Mesenchymal stem cell (in vitro differentiated cells and primary cell): ENCODE results near the gene PJA2.
A peak's percentile ranks its signal among the peaks of the same experiment; 100 is the strongest.

Experiments used
- DNase-seq: peaks from one replicate; pipeline ENCODE4 v3.0.0-alpha.2; 2013
- H2AFZ ChIP-seq: one replicate; pipeline ENCODE4 v1.6.1; 2013; ENCODE audit warnings: low read depth, mild to moderate bottlenecking, control low read depth, inconsistent platforms, low read length, moderate library complexity
- H2AK5ac ChIP-seq: 2 replicates; pipeline ENCODE4 v1.6.1; 2013; ENCODE audit warnings: low read length, moderate library complexity, mild to moderate bottlenecking, inconsistent platforms; ENCODE audit not compliant: severe bottlenecking
- H2BK120ac ChIP-seq: one replicate; pipeline ENCODE4 v1.6.1; 2013; ENCODE audit warnings: low read depth, mild to moderate bottlenecking, inconsistent platforms, low read length, moderate library complexity
- H2BK12ac ChIP-seq, 2 experiments: one replicate each; pipeline ENCODE4 v1.6.1; 2013; ENCODE audit warnings: inconsistent platforms in 2 of 2, low read length in 2 of 2, mild to moderate bottlenecking in 2 of 2, moderate library complexity in 2 of 2, control low read depth in 1 of 2
- H2BK15ac ChIP-seq: one replicate; pipeline ENCODE4 v1.6.1; 2013; ENCODE audit warnings: mild to moderate bottlenecking, low read depth, inconsistent platforms; ENCODE audit not compliant: poor library complexity, severe bottlenecking
- H2BK5ac ChIP-seq: 2 replicates; pipeline ENCODE4 v1.6.1; 2013; ENCODE audit warnings: low read depth, mild to moderate bottlenecking, low read length, control low read depth, inconsistent platforms; ENCODE audit not compliant: poor library complexity, severe bottlenecking
- H3K14ac ChIP-seq, 2 experiments: one replicate each; pipeline ENCODE4 v1.6.1; 2013; ENCODE audit warnings: inconsistent platforms in 2 of 2, low read length in 2 of 2, control low read depth in 1 of 2, mild to moderate bottlenecking in 1 of 2, moderate library complexity in 1 of 2
- H3K18ac ChIP-seq, 2 experiments: one replicate each; pipeline ENCODE4 v1.6.1; 2013; ENCODE audit warnings: inconsistent platforms in 2 of 2, low read length in 2 of 2, control low read depth in 1 of 2, low read depth in 1 of 2, mild to moderate bottlenecking in 1 of 2
- H3K23ac ChIP-seq, 2 experiments: one replicate each; pipeline ENCODE4 v1.6.1; 2013; ENCODE audit warnings: inconsistent platforms in 2 of 2, low read length in 2 of 2, mild to moderate bottlenecking in 2 of 2, moderate library complexity in 2 of 2, control low read depth in 1 of 2
- H3K27ac ChIP-seq: 2 replicates; pipeline ENCODE4 v1.5.1; 2013; ENCODE audit warnings: mild to moderate bottlenecking, moderate library complexity, low read length, control low read depth, inconsistent platforms; ENCODE audit not compliant: poor library complexity, severe bottlenecking
- H3K27me3 ChIP-seq, 2 experiments: 2 replicates each; pipeline versions ENCODE4 v1.6.1 to v1.7.0; 2013; ENCODE audit warnings: low read length in 2 of 2, mild to moderate bottlenecking in 2 of 2, moderate library complexity in 2 of 2, control low read depth in 1 of 2, inconsistent platforms in 1 of 2; ENCODE audit not compliant: control insufficient read depth in 1 of 2, insufficient read depth in 1 of 2
- H3K36me3 ChIP-seq, 2 experiments: 2 replicates each; pipeline versions ENCODE4 v1.6.1 to v1.7.0; 2013; ENCODE audit warnings: low read length in 2 of 2, control low read depth in 1 of 2, inconsistent platforms in 1 of 2, low read depth in 1 of 2, mild to moderate bottlenecking in 1 of 2; ENCODE audit not compliant: insufficient read depth in 2 of 2, control insufficient read depth in 1 of 2
- H3K4ac ChIP-seq, 2 experiments: one replicate each; pipeline ENCODE4 v1.6.1; 2013; ENCODE audit warnings: inconsistent platforms in 2 of 2, low read length in 2 of 2, mild to moderate bottlenecking in 2 of 2, moderate library complexity in 2 of 2, control low read depth in 1 of 2, low read depth in 1 of 2
- H3K4me1 ChIP-seq: 2 replicates; pipeline ENCODE4 v1.6.1; 2013; ENCODE audit warnings: low read depth, low read length, control low read depth; ENCODE audit not compliant: control insufficient read depth, insufficient read depth
- H3K4me2 ChIP-seq: 2 replicates; pipeline ENCODE4 v1.6.1; 2013; ENCODE audit warnings: low read length, mild to moderate bottlenecking, inconsistent platforms; ENCODE audit not compliant: poor library complexity, severe bottlenecking
- H3K4me3 ChIP-seq, 2 experiments: 2 replicates each; pipeline versions ENCODE4 v1.5.1 to v1.7.0; 2013; ENCODE audit warnings: low read length in 2 of 2, mild to moderate bottlenecking in 2 of 2, control low read depth in 1 of 2, low read depth in 1 of 2; ENCODE audit not compliant: insufficient read depth in 1 of 2
- H3K79me1 ChIP-seq: replicated peaks from 2 replicates; pipeline ENCODE4 v1.6.1; 2013; ENCODE audit warnings: mild to moderate bottlenecking, control low read depth, low read length, inconsistent platforms; ENCODE audit not compliant: poor library complexity, severe bottlenecking
- H3K9ac ChIP-seq: 2 replicates; pipeline ENCODE4 v1.7.0; 2013; ENCODE audit warnings: mild to moderate bottlenecking, low read length, moderate library complexity
- H3K9me3 ChIP-seq: 2 replicates; pipeline ENCODE4 v1.7.0; 2013; ENCODE audit warnings: mild to moderate bottlenecking, low read length; ENCODE audit not compliant: control insufficient read depth
- H4K8ac ChIP-seq: one replicate; pipeline ENCODE4 v1.6.1; 2013; ENCODE audit warnings: inconsistent platforms, mild to moderate bottlenecking, low read length, moderate library complexity
- H4K91ac ChIP-seq: one replicate; pipeline ENCODE4 v1.6.1; 2013; ENCODE audit warnings: mild to moderate bottlenecking, low read length, inconsistent platforms
- WGBS: methylation state at CpG from one replicate; pipeline ENCODE4 v1.1.7; 2013; ENCODE audit warnings: mixed read lengths; 5-methylcytosine and 5-hydroxymethylcytosine counted together

Gene PJA2

GRCh38 chr5:109374625-109375024 lies 35.1 kb downstream of the PJA2 start:
- Histone ChIP-seq H3K4ac (no peak overlapping the region), H3K4me2 (no peak overlapping the region), H3K9ac (peak overlapping the region; percentile 24), H3K27me3 (no peaks in the 10 kb centered on the region), H3K79me1 (peaks cover 12% of the 10 kb centered on the region), H4K8ac (no peak overlapping the region), H3K23ac (no peak overlapping the region), H3K27ac (no peak overlapping the region), H3K4me3 (no peak overlapping the region), H3K18ac (no peak overlapping the region), H2AK5ac (no peak overlapping the region), H3K36me3 (peaks cover 0 to 58% of the 10 kb centered on the region in 2 experiments), H2BK12ac (no peak overlapping the region), H3K14ac (no peak overlapping the region), H2BK5ac (no peak overlapping the region), H2AFZ (no peak overlapping the region), H3K9me3 (no peaks in the 10 kb centered on the region), H2BK120ac (no peak overlapping the region), H2BK15ac (no peak overlapping the region), H4K91ac (no peak overlapping the region), H3K4me1 (no peaks in the 10 kb centered on the region)
- peak; percentile 34 for DNase-seq

DNA sequence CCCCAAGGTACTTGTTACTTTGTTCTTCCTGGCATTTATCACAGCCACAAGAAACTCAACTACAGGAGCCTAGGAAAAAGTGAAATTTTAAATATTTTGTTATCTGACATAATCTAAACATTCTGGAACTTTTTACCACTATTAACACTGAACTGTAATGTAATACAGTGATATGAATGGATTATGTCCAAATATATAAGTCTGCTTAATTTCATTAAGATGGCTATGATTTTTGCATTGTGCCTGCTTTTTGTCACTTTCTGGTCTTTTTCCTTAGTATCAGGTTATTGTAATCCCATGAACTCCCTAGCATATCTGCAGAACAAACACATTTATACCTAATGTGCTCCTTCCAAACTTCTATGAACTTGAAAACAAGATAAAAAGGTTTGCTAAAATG lies 35.8 kb downstream of the PJA2 start:
- no peak for DNase-seq
- no peak overlapping the region for H3K14ac ChIP-seq
- H2BK15ac ChIP-seq = no peak overlapping the region
- H3K36me3 ChIP-seq = peaks cover 0 to 58% of the 10 kb centered on the region in 2 experiments
- no peak overlapping the region for H3K23ac ChIP-seq
- no peak overlapping the region for H2BK5ac ChIP-seq
- peaks cover 12% of the 10 kb centered on the region for H3K79me1 ChIP-seq
- H2BK12ac ChIP-seq = no peak overlapping the region
- no peak overlapping the region for H4K91ac ChIP-seq
- H2BK120ac ChIP-seq = no peak overlapping the region
- H3K4ac ChIP-seq = no peak overlapping the region
- no peak overlapping the region for H4K8ac ChIP-seq
- no peak overlapping the region for H3K27ac ChIP-seq
- H3K4me2 ChIP-seq = no peak overlapping the region
- no peak overlapping the region for H3K4me3 ChIP-seq
- peaks cover under 1% of the 10 kb centered on the region for H3K9me3 ChIP-seq
- no peak overlapping the region for H3K18ac ChIP-seq
- H2AK5ac ChIP-seq = no peak overlapping the region
- no peaks in the 10 kb centered on the region for H3K4me1 ChIP-seq
- no peaks in the 10 kb centered on the region for H3K27me3 ChIP-seq
- H2AFZ ChIP-seq = no peak overlapping the region
- peak overlapping the region; percentile 25 for H3K9ac ChIP-seq

DNA sequence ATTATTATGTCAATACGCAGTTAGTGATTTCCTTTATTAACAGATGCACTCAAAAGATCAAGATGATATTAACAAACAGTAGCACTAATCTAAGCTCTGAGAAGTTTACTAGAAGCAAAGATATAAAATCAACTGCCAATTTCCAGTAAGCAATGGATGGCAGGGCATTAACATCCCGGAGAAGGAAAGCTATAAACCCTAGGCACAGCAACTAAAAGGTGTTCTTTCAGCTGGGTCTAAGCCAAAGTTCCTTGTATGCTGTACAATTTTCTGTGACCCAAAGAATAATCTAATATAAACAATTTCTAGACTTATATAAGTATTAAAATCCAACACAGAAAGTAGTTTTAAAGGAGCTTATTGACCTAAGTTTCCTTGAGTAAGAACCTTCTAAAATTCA lies 39.4 kb downstream of the PJA2 start:
- H3K18ac ChIP-seq = no peak overlapping the region
- no peak overlapping the region for H3K27ac ChIP-seq
- no peak overlapping the region for H3K23ac ChIP-seq
- no peak overlapping the region for H3K14ac ChIP-seq
- H3K9ac ChIP-seq = no peak overlapping the region
- no peak for DNase-seq
- H4K91ac ChIP-seq = no peak overlapping the region
- peaks cover 0 to 64% of the 10 kb centered on the region in 2 experiments for H3K36me3 ChIP-seq
- H3K4me1 ChIP-seq = no peaks in the 10 kb centered on the region
- no peak overlapping the region for H2BK5ac ChIP-seq
- H2BK15ac ChIP-seq = no peak overlapping the region
- 100% methylated on average over 2 of the region's 2 CpGs for WGBS
- H3K27me3 ChIP-seq = no peaks in the 10 kb centered on the region
- no peak overlapping the region for H2AK5ac ChIP-seq
- peaks cover 11% of the 10 kb centered on the region for H3K9me3 ChIP-seq
- no peak overlapping the region for H3K4me2 ChIP-seq
- H2BK12ac ChIP-seq = no peak overlapping the region
- peaks cover 8% of the 10 kb centered on the region for H3K79me1 ChIP-seq
- no peak overlapping the region for H2BK120ac ChIP-seq
- no peak overlapping the region for H3K4ac ChIP-seq
- no peak overlapping the region for H2AFZ ChIP-seq
- H4K8ac ChIP-seq = no peak overlapping the region
- no peak overlapping the region for H3K4me3 ChIP-seq

DNA sequence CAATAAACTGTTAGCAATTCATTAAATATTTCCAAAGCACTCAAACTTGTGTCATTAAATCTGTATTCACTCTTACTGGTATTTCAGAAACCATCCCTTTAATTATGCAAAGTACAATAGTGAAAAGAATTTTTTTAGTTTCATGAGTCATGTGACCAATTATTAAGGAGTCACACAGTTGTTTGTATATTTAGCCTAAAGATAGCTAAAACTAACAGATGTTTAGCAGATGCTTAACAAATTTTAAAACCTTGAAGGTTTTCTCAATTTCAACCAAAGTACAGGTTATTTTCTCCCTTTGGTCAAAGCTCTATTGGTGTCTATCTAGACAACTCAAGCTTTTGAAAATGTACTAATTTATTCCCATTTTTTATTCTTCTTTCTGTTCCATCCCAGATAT lies 44.1 kb downstream of the PJA2 start:
- H2BK120ac ChIP-seq = no peak overlapping the region
- no peak overlapping the region for H2BK5ac ChIP-seq
- no peak overlapping the region for H3K23ac ChIP-seq
- peaks cover 11% of the 10 kb centered on the region for H3K9me3 ChIP-seq
- no peaks in the 10 kb centered on the region for H3K27me3 ChIP-seq
- H3K4ac ChIP-seq = no peak overlapping the region
- no peak overlapping the region for H2AFZ ChIP-seq
- H3K79me1 ChIP-seq = peaks cover 8% of the 10 kb centered on the region
- no peak overlapping the region for H4K8ac ChIP-seq
- H4K91ac ChIP-seq = no peak overlapping the region
- H2BK12ac ChIP-seq = no peak overlapping the region
- H3K18ac ChIP-seq = no peak overlapping the region
- no peak overlapping the region for H2AK5ac ChIP-seq
- no peak for DNase-seq
- no peak overlapping the region for H3K4me2 ChIP-seq
- no peak overlapping the region for H3K27ac ChIP-seq
- H3K9ac ChIP-seq = no peak overlapping the region
- H3K4me1 ChIP-seq = no peaks in the 10 kb centered on the region
- no peak overlapping the region for H2BK15ac ChIP-seq
- H3K36me3 ChIP-seq = peaks cover 0 to 78% of the 10 kb centered on the region in 2 experiments
- H3K14ac ChIP-seq = no peak overlapping the region
- H3K4me3 ChIP-seq = no peak overlapping the region
